ENCODE data around the gene ANKRD65. TPM values are rescaled to one million over a fixed set of nuclear protein-coding genes. Genes with fewer than 3 reads are reported as not detected.

Gene ANKRD65
- total RNA-seq, 1 experiment from 2014 or later: 0.18 TPM

DNA sequence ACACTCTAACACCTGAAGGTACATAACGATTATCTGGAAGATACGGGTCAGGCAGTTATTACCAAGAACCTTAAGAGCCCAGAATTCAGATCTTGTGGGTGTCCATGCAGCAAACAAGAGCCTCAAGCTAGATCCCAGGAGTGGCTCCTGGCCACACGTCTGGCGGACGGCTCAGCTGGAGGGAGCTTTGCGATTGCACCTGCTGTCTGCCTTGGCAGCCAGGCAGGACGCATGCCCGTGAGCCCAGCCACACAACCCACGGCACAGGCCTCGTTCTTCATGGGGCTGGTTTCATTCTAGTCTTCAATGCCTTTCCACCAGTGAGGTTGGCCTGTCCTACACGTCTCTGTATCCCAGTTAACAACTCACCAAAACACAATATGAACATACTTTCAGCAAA, 27.6 kb downstream of the ANKRD65 start:
- peaks cover 80% of the 10 kb centered on the region for H3K36me3 ChIP-seq (ENCODE audit: low read depth, low read length)
- ChIA-PET POLR2A (ENCODE audit: unreplicated experiment) (no interaction called here), CTCF (no interaction called here)
- peaks cover 11% of the 10 kb centered on the region for H3K4me1 ChIP-seq (ENCODE audit: insufficient read depth, low read length)
- no peak overlapping the region for H3K4me3 ChIP-seq (ENCODE audit: low read length)
- ATAC-seq (no peak), DNase-seq (no peak)
- TF ChIP-seq EZH2phosphoT487 (IDR thresholded peaks at IDR 0.05; ENCODE audit: borderline replicate concordance, low read length): no peak
- no peak for TF ChIP-seq EZH2 (IDR thresholded peaks at IDR 0.05; ENCODE audit: low read length, unreplicated experiment)
- TF ChIP-seq, protein P1, sequence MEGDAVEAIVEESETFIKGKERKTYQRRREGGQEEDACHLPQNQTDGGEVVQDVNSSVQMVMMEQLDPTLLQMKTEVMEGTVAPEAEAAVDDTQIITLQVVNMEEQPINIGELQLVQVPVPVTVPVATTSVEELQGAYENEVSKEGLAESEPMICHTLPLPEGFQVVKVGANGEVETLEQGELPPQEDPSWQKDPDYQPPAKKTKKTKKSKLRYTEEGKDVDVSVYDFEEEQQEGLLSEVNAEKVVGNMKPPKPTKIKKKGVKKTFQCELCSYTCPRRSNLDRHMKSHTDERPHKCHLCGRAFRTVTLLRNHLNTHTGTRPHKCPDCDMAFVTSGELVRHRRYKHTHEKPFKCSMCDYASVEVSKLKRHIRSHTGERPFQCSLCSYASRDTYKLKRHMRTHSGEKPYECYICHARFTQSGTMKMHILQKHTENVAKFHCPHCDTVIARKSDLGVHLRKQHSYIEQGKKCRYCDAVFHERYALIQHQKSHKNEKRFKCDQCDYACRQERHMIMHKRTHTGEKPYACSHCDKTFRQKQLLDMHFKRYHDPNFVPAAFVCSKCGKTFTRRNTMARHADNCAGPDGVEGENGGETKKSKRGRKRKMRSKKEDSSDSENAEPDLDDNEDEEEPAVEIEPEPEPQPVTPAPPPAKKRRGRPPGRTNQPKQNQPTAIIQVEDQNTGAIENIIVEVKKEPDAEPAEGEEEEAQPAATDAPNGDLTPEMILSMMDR (conservative IDR thresholded peaks at IDR 0.05; ENCODE audit: low read depth, low read length): no peak
- no peak overlapping the region for H3K27ac ChIP-seq (ENCODE audit: low read length)
- no peak overlapping the region for H2AFZ ChIP-seq (ENCODE audit: low read length)
- no peak overlapping the region for H3K4me2 ChIP-seq (ENCODE audit: low read length)
- H3K9me3 ChIP-seq (ENCODE audit: low read length): no peaks in the 10 kb centered on the region
- no peaks in the 10 kb centered on the region for H3K9me2 ChIP-seq (replicated peaks; ENCODE audit: low read length)
- H3K9ac ChIP-seq (ENCODE audit: low read length): no peak overlapping the region
- H3K79me2 ChIP-seq (ENCODE audit: low read length): peaks cover 76% of the 10 kb centered on the region
- BruUV-seq (replicated peaks): no TSS peak
- H4K20me1 ChIP-seq (ENCODE audit: low read length): 0 out of 2 replicates have a peak, but pooled peaks cover 11% of the 10 kb centered on the region
- H3K27me3 ChIP-seq (ENCODE audit: low read length): no peaks in the 10 kb centered on the region
- no peaks in the 10 kb centered on the region for H3F3A ChIP-seq (ENCODE audit: low read length, unreplicated experiment)
- intact Hi-C loops (cut with micrococcal nuclease): no loop called here

DNA sequence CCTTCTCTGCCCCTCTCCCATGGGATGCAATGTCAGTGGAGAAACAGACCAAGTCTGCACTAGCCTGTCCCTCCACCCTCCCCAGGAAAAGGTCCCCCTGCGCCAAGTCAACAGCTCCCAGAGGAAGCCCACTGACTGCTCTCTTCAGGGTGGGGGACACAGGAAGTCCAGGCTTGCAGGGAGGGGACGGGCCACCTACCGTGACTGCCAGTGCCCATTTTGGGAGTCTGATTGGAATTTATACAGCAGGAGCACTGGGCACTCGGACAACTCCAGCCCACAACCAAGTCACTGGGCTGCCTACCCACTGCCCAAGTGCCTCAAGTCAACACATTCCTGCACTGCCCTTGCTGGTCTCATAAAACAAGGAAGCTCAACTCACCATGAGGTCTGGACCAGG, 28.1 kb downstream of the ANKRD65 start:
- H4K20me1 ChIP-seq (ENCODE audit: low read length): 0 out of 2 replicates have a peak, but pooled peaks cover 11% of the 10 kb centered on the region
- no peak overlapping the region for H2AFZ ChIP-seq (ENCODE audit: low read length)
- H3K9me2 ChIP-seq (replicated peaks; ENCODE audit: low read length): no peaks in the 10 kb centered on the region
- no peaks in the 10 kb centered on the region for H3F3A ChIP-seq (ENCODE audit: low read length, unreplicated experiment)
- intact Hi-C loops (cut with micrococcal nuclease): no loop called here
- H3K9ac ChIP-seq (ENCODE audit: low read length): no peak overlapping the region
- H3K4me3 ChIP-seq (ENCODE audit: low read length): no peak overlapping the region
- no peak for TF ChIP-seq EZH2 (IDR thresholded peaks at IDR 0.05; ENCODE audit: low read length, unreplicated experiment)
- TF ChIP-seq, protein P1 (conservative IDR thresholded peaks at IDR 0.05; ENCODE audit: low read depth, low read length): no peak
- TF ChIP-seq EZH2phosphoT487 (IDR thresholded peaks at IDR 0.05; ENCODE audit: borderline replicate concordance, low read length): no peak
- ATAC-seq: no peak
- ChIA-PET CTCF (no interaction called here), POLR2A (ENCODE audit: unreplicated experiment) (no interaction called here)
- no peaks in the 10 kb centered on the region for H3K9me3 ChIP-seq (ENCODE audit: low read length)
- peaks cover 10% of the 10 kb centered on the region for H3K4me1 ChIP-seq (ENCODE audit: insufficient read depth, low read length)
- H3K36me3 ChIP-seq (ENCODE audit: low read depth, low read length): peaks cover 84% of the 10 kb centered on the region
- no peaks in the 10 kb centered on the region for H3K27me3 ChIP-seq (ENCODE audit: low read length)
- no TSS peak for BruUV-seq (replicated peaks)
- H3K27ac ChIP-seq (ENCODE audit: low read length): no peak overlapping the region
- H3K79me2 ChIP-seq (ENCODE audit: low read length): peaks cover 72% of the 10 kb centered on the region
- DNase-seq: no peak
- H3K4me2 ChIP-seq (ENCODE audit: low read length): no peak overlapping the region

- Histone ChIP-seq H3K36me3 (ENCODE audit: low read depth, low read length) (peaks cover 90% of the 10 kb centered on the region), H3K27ac (ENCODE audit: low read length) (no peak overlapping the region), H3K4me3 (ENCODE audit: low read length) (no peak overlapping the region), H3F3A (ENCODE audit: low read length, unreplicated experiment) (no peaks in the 10 kb centered on the region), H2AFZ (ENCODE audit: low read length) (no peak overlapping the region), H3K79me2 (ENCODE audit: low read length) (peaks cover 71% of the 10 kb centered on the region), H3K4me2 (ENCODE audit: low read length) (no peak overlapping the region), H3K27me3 (ENCODE audit: low read length) (no peaks in the 10 kb centered on the region), H4K20me1 (ENCODE audit: low read length) (0 out of 2 replicates have a peak, but pooled peaks cover 11% of the 10 kb centered on the region), H3K9me3 (ENCODE audit: low read length) (no peaks in the 10 kb centered on the region), H3K9ac (ENCODE audit: low read length) (no peak overlapping the region), H3K9me2 (replicated peaks; ENCODE audit: low read length) (no peaks in the 10 kb centered on the region), H3K4me1 (ENCODE audit: insufficient read depth, low read length) (no peaks in the 10 kb centered on the region)
- ChIA-PET POLR2A (ENCODE audit: unreplicated experiment) (no interaction called here), CTCF (no interaction called here)
- intact Hi-C loops (cut with micrococcal nuclease): no loop called here
- BruUV-seq (replicated peaks): no TSS peak
- DNase-seq (no peak), ATAC-seq (no peak)
- TF ChIP-seq, protein P1 (conservative IDR thresholded peaks at IDR 0.05; ENCODE audit: low read depth, low read length): no peak
- no peak for TF ChIP-seq EZH2 (IDR thresholded peaks at IDR 0.05; ENCODE audit: low read length, unreplicated experiment)
- no peak for TF ChIP-seq EZH2phosphoT487 (IDR thresholded peaks at IDR 0.05; ENCODE audit: borderline replicate concordance, low read length)
Observed at GRCh38 chr1:1391225-1391624, 29.9 kb downstream of the ANKRD65 start.
